ENCODE measurements around the gene SLC15A1.

GRCh38 chr13:98742961-98743360, 9.5 kb downstream of the SLC15A1 start:
- TF ChIP-seq CTCF (conservative IDR thresholded peaks at IDR 0.05) = no peak
- TF ChIP-seq ZFX (IDR thresholded peaks at IDR 0.05) = no peak
